Measurements from ENCODE around the gene CKAP2L. TPM values are rescaled to one million over a fixed set of nuclear protein-coding genes. Genes with fewer than 3 reads are reported as not detected.

The CKAP2L gene
- 0.63 and 23.3 TPM in 2 replicates for total RNA-seq

GRCh38 chr2:112764071-112765044, at the start of gene CKAP2L:
TSS of gene CKAP2L (minus strand) at chr2:112764609. CDS start at chr2:112764598, 11 bp downstream.

GRCh38 chr2:112784199-112785189, 20.1 kb upstream of the CKAP2L start, which contains the start of gene IL1A:
TSS of gene IL1A (minus strand) at chr2:112784493. CDS start at chr2:112783770, 723 bp downstream.

GRCh38 chr2:112720785-112721184, 43.6 kb downstream of the CKAP2L start, which contains the start of gene NT5DC4:
TSS of gene NT5DC4 (plus strand) at chr2:112721020. CDS start at chr2:112721080, 60 bp downstream.

Other genes starting within 250 kb of the CKAP2L start
- gene POLR1B, start 222.1 kb downstream of the CKAP2L start, total RNA-seq: 12.7 TPM in 2 replicates
- 23.1 and 57.3 TPM in 2 replicates for gene CHCHD5, start 180.0 kb downstream of the CKAP2L start, total RNA-seq
- 57.0 and 80.8 TPM in 2 replicates for gene SLC20A1, start 118.7 kb downstream of the CKAP2L start, total RNA-seq
- not detected in 2 replicates for gene NT5DC4, start 43.6 kb downstream of the CKAP2L start, total RNA-seq
- not detected in 2 replicates for gene IL1A, start 19.9 kb upstream of the CKAP2L start, total RNA-seq
- gene IL1B, start 72.2 kb upstream of the CKAP2L start, total RNA-seq: 0.49 TPM in 1 of 2 replicates, not detected in the other
- not detected in 2 replicates for gene IL37, start 146.6 kb upstream of the CKAP2L start, total RNA-seq
- not detected in 2 replicates for gene IL36G, start 213.4 kb upstream of the CKAP2L start, total RNA-seq
- gene IL36A, start 240.8 kb upstream of the CKAP2L start, total RNA-seq: not detected in 2 replicates